LNCaP clone FGC (cell line): ENCODE results near the gene TROAP.
"Not testable (repeated sequence)": the region's sequence is repeated elsewhere in the genome, so short reads cannot be mapped to it uniquely, and the experiment has no call there.

Experiments
- DNase-seq: peaks from one replicate; pipeline ENCODE4 v3.0.0-alpha.2; 2011; ENCODE audit warnings: low read depth
- H3K4me3 ChIP-seq: 2 replicates; pipeline ENCODE4 v1.5.1; 2011; ENCODE audit warnings: mild to moderate bottlenecking, low read depth, low read length, control low read depth
- TF ChIP-seq, protein P1 (sequence below): IDR thresholded peaks from 2 replicates; pipeline ENCODE4 v1.5.1; 2012; ENCODE audit warnings: mild to moderate bottlenecking; ENCODE audit not compliant: control insufficient read depth, insufficient read depth; ENCODE audit errors: extremely low read depth

Gene TROAP

DNA sequence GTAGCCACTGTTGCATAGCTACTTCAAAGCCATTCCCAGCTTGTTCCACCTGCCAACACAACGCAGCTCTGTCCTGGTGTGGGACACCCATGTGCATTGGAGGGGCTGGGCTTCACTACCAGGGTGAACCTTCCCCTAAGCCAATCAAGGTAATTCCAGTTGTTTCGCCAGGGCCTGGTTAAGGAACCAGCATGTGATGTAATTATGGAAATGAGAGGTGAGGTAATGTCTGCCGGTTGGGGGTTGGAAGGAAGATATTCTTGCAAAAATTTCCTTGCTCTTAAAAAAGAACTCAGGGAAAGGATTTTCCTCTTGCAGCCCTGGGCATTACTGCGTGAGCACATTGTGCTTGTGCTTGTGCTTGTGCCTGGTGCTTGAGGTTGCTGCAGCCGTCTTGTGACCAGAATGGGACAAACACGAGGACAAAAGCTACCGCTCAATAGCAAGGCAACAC lies 43.3 kb upstream of the TROAP start:
- no peak for DNase-seq
- H3K4me3 ChIP-seq, result no peak overlapping the region
- TF ChIP-seq, protein P1, sequence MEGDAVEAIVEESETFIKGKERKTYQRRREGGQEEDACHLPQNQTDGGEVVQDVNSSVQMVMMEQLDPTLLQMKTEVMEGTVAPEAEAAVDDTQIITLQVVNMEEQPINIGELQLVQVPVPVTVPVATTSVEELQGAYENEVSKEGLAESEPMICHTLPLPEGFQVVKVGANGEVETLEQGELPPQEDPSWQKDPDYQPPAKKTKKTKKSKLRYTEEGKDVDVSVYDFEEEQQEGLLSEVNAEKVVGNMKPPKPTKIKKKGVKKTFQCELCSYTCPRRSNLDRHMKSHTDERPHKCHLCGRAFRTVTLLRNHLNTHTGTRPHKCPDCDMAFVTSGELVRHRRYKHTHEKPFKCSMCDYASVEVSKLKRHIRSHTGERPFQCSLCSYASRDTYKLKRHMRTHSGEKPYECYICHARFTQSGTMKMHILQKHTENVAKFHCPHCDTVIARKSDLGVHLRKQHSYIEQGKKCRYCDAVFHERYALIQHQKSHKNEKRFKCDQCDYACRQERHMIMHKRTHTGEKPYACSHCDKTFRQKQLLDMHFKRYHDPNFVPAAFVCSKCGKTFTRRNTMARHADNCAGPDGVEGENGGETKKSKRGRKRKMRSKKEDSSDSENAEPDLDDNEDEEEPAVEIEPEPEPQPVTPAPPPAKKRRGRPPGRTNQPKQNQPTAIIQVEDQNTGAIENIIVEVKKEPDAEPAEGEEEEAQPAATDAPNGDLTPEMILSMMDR, result no peak

DNA sequence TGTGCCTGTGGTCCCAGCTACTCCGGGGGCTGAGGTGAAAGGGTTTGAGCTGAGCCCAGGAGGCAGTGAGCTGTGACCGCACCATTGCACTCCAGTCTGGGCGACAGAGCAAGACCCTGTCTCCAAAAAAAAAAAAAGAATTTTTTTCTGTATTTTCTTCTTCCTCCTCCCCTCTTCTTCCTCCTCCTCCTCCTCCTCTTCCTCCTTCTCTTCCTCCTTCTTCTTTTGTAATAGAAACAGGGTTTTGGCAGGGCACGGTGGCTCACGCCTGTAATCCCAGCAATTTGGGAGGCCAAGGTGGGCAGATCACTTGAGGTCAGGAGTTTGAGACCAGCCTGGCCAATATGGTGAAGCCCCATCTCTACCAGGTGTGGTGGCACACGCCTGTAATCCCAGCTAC lies 42.5 kb upstream of the TROAP start:
- not testable (repeated sequence) for DNase-seq, H3K4me3 ChIP-seq

GRCh38 chr12:49282302-49282701 lies 40.8 kb upstream of the TROAP start:
- H3K4me3 ChIP-seq, result no peak overlapping the region
- DNase-seq, result no peak
- TF ChIP-seq, protein P1, result no peak

DNA sequence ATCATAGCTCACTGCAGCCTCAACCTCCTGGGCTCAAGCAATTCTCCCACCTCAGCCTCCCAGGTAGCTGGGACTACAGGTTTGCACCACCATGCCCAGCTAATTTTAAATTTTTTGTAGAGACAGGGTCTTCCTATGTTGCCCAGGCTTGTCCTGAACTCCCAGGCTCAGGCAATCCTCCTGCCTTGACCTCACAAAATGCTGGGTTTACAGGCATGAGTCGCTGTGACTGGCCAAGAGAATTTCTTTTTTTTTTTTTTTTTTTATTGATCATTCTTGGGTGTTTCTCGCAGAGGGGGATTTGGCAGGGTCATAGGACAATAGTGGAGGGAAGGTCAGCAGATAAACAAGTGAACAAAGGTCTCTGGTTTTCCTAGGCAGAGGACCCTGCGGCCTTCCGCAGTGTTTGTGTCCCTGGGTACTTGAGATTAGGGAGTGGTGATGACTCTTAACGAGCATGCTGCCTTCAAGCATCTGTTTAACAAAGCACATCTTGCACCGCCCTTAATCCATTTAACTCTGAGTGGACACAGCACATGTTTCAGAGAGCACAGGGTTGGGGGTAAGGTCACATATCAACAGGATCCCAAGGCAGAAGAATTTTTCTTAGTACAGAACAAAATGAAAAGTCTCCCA lies 40.2 kb upstream of the TROAP start:
- not testable (repeated sequence) for H3K4me3 ChIP-seq, DNase-seq

GRCh38 chr12:49283541-49284429 lies 39.3 kb upstream of the TROAP start:
- H3K4me3 ChIP-seq, result no peak overlapping the region
- no peak for DNase-seq
- TF ChIP-seq, protein P1, result no peak

- TF ChIP-seq, protein P1, result no peak
- H3K4me3 ChIP-seq, result no peak overlapping the region
- no peak for DNase-seq
These were observed 38.4 kb upstream of the TROAP start for GRCh38 chr12:49284672-49285071.

- H3K4me3 ChIP-seq, result no peak overlapping the region
- no peak for DNase-seq
- TF ChIP-seq, protein P1, result no peak
These were observed 35.2 kb upstream of the TROAP start for GRCh38 chr12:49287876-49288275.
